ENCODE results near the gene PDE5A.
"Not testable (repeated sequence)": the region's sequence is repeated elsewhere in the genome, so short reads cannot be mapped to it uniquely, and the experiment has no call there.

DNA sequence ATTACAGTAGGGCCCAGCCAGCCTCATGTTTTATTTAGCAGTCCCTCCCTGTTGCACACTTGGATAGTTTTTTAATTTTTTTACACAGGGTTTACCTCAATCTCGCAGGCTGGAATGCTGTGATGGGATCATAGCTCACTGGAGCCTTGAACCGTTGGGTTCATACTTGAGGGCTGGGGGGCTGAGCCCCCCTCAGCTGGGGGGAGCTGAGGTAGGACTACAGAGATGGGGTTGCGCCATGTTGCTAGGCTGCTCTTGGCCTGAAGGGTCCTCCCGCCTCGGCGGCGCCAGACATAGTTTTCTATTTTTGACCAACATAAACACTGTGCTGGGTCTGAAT is 174.5 kb downstream of the PDE5A start:
- not testable (repeated sequence) for TF ChIP-seq CBX8 (IDR thresholded peaks at IDR 0.05); EP300 (IDR thresholded peaks at IDR 0.05); BCL3 (IDR thresholded peaks at IDR 0.05); CHD4 (IDR thresholded peaks at IDR 0.05; ENCODE audit: borderline replicate concordance); RCOR1 (IDR thresholded peaks at IDR 0.05; ENCODE audit: low read depth, low read length); KDM1A (IDR thresholded peaks at IDR 0.05; ENCODE audit: low read depth)
- TF ChIP-seq, protein P1, sequence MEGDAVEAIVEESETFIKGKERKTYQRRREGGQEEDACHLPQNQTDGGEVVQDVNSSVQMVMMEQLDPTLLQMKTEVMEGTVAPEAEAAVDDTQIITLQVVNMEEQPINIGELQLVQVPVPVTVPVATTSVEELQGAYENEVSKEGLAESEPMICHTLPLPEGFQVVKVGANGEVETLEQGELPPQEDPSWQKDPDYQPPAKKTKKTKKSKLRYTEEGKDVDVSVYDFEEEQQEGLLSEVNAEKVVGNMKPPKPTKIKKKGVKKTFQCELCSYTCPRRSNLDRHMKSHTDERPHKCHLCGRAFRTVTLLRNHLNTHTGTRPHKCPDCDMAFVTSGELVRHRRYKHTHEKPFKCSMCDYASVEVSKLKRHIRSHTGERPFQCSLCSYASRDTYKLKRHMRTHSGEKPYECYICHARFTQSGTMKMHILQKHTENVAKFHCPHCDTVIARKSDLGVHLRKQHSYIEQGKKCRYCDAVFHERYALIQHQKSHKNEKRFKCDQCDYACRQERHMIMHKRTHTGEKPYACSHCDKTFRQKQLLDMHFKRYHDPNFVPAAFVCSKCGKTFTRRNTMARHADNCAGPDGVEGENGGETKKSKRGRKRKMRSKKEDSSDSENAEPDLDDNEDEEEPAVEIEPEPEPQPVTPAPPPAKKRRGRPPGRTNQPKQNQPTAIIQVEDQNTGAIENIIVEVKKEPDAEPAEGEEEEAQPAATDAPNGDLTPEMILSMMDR (IDR thresholded peaks at IDR 0.05) = not testable (repeated sequence)

Data from A549 (cell line).